ENCODE measurements around the gene FCHSD2. TPM values are rescaled to one million over a fixed set of nuclear protein-coding genes. Genes with fewer than 3 reads are reported as not detected.
A peak's percentile ranks its signal among the peaks of the same experiment; 100 is the strongest.

FCHSD2 gene
- total and polyA plus RNA-seq, 9 of the 15 experiments (the other 6 are each of a cell fraction or from before 2014, with no cell fraction given), result 1.8 to 14.7 (median 6.4) TPM

- TF ChIP-seq CTCFL (IDR thresholded peaks at IDR 0.05; ENCODE audit: borderline replicate concordance, insufficient read depth, low read depth, low read length, poor library complexity, severe bottlenecking) (peak; percentile 77), DNMT1 (IDR thresholded peaks at IDR 0.05) (no peak), CREB5 (CRISPR knock-in tag; IDR thresholded peaks at IDR 0.05) (no peak), RFX1 (IDR thresholded peaks at IDR 0.05) (no peak), MCM3 (IDR thresholded peaks at IDR 0.05) (no peak), PPARD (CRISPR knock-in tag; IDR thresholded peaks at IDR 0.05) (no peak), MIER1 (IDR thresholded peaks at IDR 0.05; ENCODE audit: low read depth) (no peak), E4F1 (CRISPR knock-in tag; IDR thresholded peaks at IDR 0.05; ENCODE audit: borderline replicate concordance) (no peak), CHD1 (IDR thresholded peaks at IDR 0.05; ENCODE audit: low read length) (peak; percentile 75), COPS2 (conservative IDR thresholded peaks at IDR 0.05) (no peak), DPF2 (IDR thresholded peaks at IDR 0.05) (no peak), U2AF1 (optimal IDR thresholded peaks at IDR 0.05; ENCODE audit: low read depth, low read length) (no peak), MYC (IDR thresholded peaks at IDR 0.05; ENCODE audit: low read depth, low read length) (0 out of 2 replicates have a peak, but pooled peaks have one; percentile 55), MYC (CRISPR knock-in tag; IDR thresholded peaks at IDR 0.05; ENCODE audit: borderline replicate concordance, low read depth) (no peak), DACH1 (IDR thresholded peaks at IDR 0.05; ENCODE audit: partially characterized antibody) (no peak), KAT7 (CRISPR knock-in tag; IDR thresholded peaks at IDR 0.05; ENCODE audit: borderline replicate concordance) (peak; percentile 67; the same call in 1 of the 2 replicates), DIDO1 (tag; IDR thresholded peaks at IDR 0.05; ENCODE audit: low read depth) (no peak), ZBTB34 (CRISPR knock-in tag; IDR thresholded peaks at IDR 0.05) (no peak), CBX2 (IDR thresholded peaks at IDR 0.05; ENCODE audit: insufficient read depth, low read length, poor library complexity, severe bottlenecking) (no peak), SLC30A9 (CRISPR knock-in tag; IDR thresholded peaks at IDR 0.05) (no peak), MXD1 (CRISPR knock-in tag; IDR thresholded peaks at IDR 0.05; ENCODE audit: borderline replicate concordance, poor library complexity, severe bottlenecking) (no peak)
Measured at GRCh38 chr11:72812967-72813739, 329.0 kb downstream of the FCHSD2 start (continued).

Measured in K562 (cell line).